ENCODE results near the gene MYLK3.
"Not testable (repeated sequence)": the region's sequence is repeated elsewhere in the genome, so short reads cannot be mapped to it uniquely, and the experiment has no call there.

Gene MYLK3

DNA sequence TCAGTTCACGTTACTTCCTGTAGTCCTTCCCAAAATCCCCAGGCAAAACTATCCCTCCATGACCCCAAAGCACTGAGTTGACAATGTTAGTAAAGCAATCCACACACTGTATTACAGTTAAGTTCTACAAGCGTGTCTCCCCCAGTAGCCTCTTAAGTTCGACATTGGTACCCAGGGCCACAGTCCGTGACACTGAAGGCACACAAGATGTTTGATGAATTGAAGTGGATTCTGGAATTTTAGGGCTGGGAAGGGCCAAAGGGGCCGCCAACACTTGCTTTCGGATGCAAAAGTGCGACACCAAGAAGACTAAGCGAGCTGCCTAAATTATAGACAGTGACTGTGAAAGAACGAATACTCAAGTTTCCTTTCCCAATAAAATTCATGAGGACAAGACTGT lies 60.7 kb downstream of the MYLK3 start:
- DNase-seq (ENCODE audit: extremely low spot score): no peak
- POLR2A ChIA-PET: no interaction called here
- CTCF ChIA-PET: interaction anchor here (1.1 to 4.0 kb wide), 2 partner anchors 12 to 200 kb away, joined by 3 to 39 read pairs; no protein-coding TSS in a partner anchor
- TF ChIP-seq, protein P1, sequence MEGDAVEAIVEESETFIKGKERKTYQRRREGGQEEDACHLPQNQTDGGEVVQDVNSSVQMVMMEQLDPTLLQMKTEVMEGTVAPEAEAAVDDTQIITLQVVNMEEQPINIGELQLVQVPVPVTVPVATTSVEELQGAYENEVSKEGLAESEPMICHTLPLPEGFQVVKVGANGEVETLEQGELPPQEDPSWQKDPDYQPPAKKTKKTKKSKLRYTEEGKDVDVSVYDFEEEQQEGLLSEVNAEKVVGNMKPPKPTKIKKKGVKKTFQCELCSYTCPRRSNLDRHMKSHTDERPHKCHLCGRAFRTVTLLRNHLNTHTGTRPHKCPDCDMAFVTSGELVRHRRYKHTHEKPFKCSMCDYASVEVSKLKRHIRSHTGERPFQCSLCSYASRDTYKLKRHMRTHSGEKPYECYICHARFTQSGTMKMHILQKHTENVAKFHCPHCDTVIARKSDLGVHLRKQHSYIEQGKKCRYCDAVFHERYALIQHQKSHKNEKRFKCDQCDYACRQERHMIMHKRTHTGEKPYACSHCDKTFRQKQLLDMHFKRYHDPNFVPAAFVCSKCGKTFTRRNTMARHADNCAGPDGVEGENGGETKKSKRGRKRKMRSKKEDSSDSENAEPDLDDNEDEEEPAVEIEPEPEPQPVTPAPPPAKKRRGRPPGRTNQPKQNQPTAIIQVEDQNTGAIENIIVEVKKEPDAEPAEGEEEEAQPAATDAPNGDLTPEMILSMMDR (IDR thresholded peaks at IDR 0.05; ENCODE audit: control extremely low read depth, extremely low read depth, low read depth, missing control alignments): no peak

DNA sequence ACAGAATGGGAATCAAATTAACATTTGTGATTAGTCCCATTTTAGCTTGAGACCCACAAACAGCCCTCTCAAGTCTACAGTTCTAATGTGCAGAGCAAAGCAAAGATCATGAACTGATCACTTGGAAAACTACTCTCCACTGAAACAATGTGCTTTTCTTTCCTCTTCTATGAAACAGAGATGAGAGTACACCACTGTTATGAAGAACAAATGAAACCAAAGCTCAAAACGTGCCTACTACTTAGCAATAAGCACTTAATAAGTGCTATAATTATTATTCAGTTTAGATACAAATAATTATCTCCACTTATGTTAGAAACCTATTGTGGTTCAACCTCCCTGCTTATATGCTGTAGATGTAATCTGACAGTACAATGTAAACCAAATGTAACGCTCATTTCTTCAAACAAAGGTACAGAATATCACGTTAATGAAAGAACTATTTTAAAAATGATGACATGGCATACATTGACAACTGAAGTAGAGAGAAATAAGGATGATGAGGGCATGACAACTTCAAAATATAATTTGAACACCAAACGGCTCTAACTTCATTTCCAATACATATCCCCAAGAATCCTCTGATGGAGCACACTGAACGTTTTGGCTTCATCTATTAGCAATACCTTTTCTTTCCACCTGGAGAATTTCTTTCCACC lies 61.2 kb downstream of the MYLK3 start:
- POLR2A ChIA-PET: no interaction called here
- TF ChIP-seq, protein P1 (IDR thresholded peaks at IDR 0.05; ENCODE audit: control extremely low read depth, extremely low read depth, low read depth, missing control alignments): no peak
- CTCF ChIA-PET: interaction anchor here (0.8 to 4.0 kb wide), 3 partner anchors 11 to 200 kb away, joined by 3 to 39 read pairs (median 3); no protein-coding TSS in a partner anchor
- DNase-seq (ENCODE audit: extremely low spot score): no peak

DNA sequence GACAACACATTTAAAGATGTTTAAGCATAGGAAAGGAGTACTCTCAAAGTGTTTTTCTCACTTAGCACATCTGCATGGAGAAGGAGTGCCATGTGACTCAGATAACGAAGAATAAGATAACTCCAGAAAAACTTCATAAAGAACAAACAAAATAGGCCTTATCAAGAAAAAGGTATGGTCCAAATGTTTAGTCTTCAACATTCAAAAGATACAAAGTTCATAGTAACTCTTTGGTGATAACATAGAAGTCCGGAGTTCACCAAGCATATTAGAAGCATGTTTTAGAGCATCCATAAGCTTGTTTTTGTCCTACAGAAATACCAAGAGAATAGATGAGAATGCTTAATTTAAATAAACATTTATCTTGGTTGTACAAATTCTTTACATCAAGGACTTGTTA lies 66.3 kb downstream of the MYLK3 start:
- CTCF ChIA-PET: interaction anchor here (1.7 to 2.6 kb wide), 2 partner anchors 8 to 11 kb away, joined by 6 to 12 read pairs; no protein-coding TSS in a partner anchor
- DNase-seq (ENCODE audit: extremely low spot score); POLR2A ChIA-PET: not testable (repeated sequence)

DNA sequence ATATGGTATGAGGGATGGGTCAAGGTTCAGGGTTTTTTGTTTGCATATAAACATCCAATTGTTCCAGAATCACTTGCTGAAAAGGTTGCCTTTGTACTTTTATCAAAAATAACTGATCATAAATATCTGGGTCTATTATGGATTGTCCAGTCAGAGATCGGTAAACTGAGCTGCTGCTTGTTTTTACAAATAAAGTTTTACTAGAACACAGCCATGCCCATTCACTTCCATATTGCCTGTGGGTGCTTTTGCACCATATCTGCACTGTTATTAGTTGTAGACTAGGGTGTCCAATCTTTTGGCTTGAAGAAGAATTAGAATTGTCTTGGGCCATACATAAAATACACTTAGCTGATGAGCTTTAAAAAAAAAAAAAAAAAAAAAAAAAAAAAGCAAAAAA lies 70.2 kb downstream of the MYLK3 start:
- ChIA-PET POLR2A (interaction anchor here (0.6 to 0.7 kb wide), 2 partner anchors 12 to 62 kb away, joined by 3 to 5 read pairs; no protein-coding TSS in a partner anchor), CTCF (interaction anchor here (0.7 to 6.1 kb wide), 8 partner anchors 8 to 252 kb away, joined by 3 to 39 read pairs (median 7); partner anchors contain the start of genes ORC6 and VPS35)
- DNase-seq (ENCODE audit: extremely low spot score): not testable (repeated sequence)

DNA sequence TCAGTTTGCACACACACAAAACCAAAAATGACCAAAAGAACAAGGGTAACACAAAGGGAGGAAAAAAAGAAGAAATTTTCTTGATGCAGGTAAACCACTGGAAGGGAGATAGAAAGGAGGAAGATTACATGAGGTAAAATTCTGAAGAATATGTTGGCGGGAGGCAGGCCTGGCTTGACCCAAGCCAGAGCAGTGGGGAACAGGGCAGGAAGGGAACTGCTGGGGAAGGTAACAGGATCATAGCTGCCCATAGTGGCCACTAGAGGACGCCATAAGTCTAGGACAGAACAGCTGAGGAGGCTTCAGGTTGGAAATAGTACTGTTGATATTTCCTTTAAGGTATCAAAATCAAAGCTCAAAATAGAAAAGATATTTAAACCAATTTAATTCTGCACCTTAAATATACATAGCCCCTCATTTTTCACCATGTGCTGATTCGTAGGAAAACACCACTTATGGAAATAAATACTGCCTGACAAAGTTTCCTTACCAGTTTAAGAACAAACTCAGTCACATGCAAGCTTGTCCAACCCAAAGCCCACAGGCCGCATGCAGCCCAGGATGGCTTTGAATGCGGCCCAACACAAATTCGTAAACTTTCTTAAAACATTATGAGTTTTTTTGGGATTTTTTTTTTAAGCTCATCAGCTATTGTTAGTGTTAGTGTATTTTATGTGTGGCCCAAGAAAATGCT lies 74.7 kb downstream of the MYLK3 start:
- POLR2A ChIA-PET: no interaction called here
- TF ChIP-seq, protein P1 (IDR thresholded peaks at IDR 0.05; ENCODE audit: control extremely low read depth, extremely low read depth, low read depth, missing control alignments): peak; percentile 92
- CTCF ChIA-PET: interaction anchor here (0.7 to 6.1 kb wide), 60 partner anchors 9 to 1493 kb away, joined by 3 to 68 read pairs (median 4); partner anchors contain the start of genes GPT2 and ORC6
- peak; percentile 66 for DNase-seq (ENCODE audit: extremely low spot score)

DNA sequence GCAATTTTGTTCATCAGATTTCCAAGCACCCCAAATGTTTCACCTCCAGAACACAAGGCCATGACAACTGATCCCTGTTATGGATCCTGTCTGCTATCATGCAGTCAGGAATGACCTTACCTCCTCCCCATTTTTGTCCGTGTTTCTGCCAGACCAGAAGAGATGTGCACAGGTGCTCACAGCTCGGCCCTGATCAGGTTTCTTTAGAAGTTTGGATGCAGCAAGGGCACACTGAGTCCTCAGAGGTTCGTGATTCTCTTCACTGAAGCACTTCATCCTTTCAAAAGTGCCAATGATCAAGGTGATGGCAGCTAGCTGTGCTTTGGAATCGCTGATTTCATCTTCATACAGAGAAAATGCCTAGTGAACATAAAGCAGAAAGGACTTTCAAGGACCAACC lies 86.0 kb downstream of the MYLK3 start:
- TF ChIP-seq, protein P1 (IDR thresholded peaks at IDR 0.05; ENCODE audit: control extremely low read depth, extremely low read depth, low read depth, missing control alignments): no peak
- DNase-seq (ENCODE audit: extremely low spot score): no peak
- POLR2A ChIA-PET: no interaction called here
- CTCF ChIA-PET: interaction anchor here (4.5 kb wide), 1 partner anchor 12 kb away, joined by 31 read pairs; no protein-coding TSS in a partner anchor

DNA sequence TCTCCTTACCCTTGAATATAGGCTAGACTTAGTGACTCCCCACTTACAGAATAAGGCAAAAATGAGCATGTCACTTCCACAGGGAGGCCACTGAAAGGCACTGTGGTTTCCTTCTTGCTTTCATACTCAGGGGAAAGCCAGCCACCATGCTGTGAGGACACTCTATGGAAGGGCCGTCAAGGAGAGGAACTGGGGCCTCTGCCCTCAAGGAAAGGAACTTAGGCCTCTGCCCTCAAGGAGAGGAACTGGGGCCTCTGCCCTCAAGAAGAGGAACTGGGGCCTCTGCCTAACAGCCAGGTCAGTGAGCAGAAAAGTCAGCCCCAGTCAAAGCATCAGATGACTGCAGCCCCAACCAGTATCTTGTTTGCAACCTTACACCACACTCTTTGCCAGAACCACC lies 89.2 kb downstream of the MYLK3 start:
- ChIA-PET POLR2A (no interaction called here), CTCF (interaction anchor here (0.8 to 4.5 kb wide), 6 partner anchors 8 to 254 kb away, joined by 3 to 31 read pairs (median 4); no protein-coding TSS in a partner anchor)
- TF ChIP-seq, protein P1 (IDR thresholded peaks at IDR 0.05; ENCODE audit: control extremely low read depth, extremely low read depth, low read depth, missing control alignments): no peak
- peak; percentile 61 for DNase-seq (ENCODE audit: extremely low spot score)
